HG02870 (cell line): Measurements from ENCODE around the gene CDKL5.
"Not testable (repeated sequence)": the region's sequence is repeated elsewhere in the genome, so short reads cannot be mapped to it uniquely, and the experiment has no call there.

ENCODE experiments used
- ATAC-seq: cut with Tn5 transposase; IDR thresholded peaks from one replicate; pipeline ENCODE4 v1.9.1; 2021; ENCODE audit warnings: mild to moderate bottlenecking, moderate library complexity; ENCODE audit not compliant: unreplicated experiment

The CDKL5 gene

DNA sequence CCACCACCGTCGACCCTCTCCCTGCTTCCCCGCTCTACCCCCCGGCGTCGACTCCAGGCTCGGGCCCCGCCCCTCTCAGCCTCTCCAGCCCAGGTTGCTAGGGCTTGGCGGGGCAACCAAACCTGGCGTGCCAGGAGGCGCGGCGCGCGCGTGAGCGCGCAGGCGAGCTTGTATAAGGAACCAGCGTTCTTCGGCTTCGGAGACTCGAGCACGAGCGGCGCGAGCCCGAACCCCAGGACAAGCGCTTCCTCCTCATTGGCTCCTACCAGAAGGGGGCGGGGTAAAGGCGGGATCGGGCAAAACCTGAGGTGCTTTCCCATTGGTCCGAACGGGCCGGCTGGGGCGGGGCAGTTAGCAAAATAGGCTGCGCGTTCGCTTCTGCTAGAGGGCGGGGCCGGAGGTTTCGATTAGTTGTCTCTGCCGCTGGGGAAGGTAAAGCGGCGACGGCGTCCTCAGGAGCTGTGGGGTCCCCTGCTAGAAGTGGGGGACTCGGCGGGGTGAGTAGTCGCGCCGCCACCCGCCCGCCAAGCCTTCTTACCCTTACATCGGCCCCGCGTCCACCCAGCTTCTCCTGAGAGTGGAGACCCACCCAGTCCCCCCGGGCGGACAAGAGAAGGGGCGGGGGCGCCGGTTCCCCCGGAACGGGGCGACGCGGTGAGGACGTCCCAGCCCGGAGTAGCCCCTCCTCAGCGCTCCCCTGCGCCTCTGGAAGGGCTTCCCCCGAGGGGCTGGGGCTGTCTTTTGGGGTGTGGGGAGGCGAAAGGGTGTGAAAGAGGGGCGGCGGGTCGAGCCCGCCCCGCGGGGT, at the start of gene CDKL5:
CDKL5 (plus strand) TSS at position 410 of the 805 bp plus-strand sequence. CDS start 81,489 bp downstream, outside the sequence.
- ATAC-seq: peak; percentile 80

DNA sequence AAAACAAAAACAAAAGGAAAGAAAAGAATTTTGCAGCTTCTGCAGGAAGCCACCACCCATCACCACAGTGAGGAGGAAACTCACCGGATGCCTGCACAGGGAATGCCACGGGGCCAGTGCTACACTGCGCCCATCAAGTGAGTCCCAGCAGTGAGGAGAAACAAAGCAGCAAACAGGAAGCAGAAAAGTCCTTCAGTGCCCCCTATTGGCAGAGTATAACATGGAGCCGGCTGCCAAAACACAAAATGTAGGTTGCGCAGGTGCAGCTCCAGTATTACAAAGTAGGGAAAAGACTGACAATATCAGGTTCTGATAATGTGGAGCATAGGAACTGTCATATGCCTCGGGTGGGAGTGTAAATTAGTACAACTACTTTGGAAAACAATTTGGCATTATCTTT, 47.6 kb upstream of the CDKL5 start:
- no peak for ATAC-seq

DNA sequence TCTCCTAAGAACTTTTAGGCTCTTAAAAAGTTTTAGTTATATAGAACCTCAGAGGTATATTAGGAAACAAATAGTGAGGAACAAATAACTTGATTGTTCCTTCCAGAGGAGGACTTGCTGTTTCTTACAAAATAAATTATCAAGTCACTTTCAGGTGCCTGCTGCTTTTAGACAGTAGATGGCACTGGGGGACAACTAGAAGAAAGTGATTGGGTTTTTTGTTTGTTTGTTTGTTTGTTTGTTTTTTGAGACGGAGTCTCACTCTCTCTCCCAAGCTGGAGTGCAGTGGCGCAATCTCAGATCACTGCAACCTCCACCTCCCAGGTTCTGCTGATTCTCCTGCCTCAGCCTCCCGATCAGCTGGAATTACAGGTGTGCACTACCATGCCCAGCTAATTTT, 35.4 kb upstream of the CDKL5 start:
- ATAC-seq: no peak

DNA sequence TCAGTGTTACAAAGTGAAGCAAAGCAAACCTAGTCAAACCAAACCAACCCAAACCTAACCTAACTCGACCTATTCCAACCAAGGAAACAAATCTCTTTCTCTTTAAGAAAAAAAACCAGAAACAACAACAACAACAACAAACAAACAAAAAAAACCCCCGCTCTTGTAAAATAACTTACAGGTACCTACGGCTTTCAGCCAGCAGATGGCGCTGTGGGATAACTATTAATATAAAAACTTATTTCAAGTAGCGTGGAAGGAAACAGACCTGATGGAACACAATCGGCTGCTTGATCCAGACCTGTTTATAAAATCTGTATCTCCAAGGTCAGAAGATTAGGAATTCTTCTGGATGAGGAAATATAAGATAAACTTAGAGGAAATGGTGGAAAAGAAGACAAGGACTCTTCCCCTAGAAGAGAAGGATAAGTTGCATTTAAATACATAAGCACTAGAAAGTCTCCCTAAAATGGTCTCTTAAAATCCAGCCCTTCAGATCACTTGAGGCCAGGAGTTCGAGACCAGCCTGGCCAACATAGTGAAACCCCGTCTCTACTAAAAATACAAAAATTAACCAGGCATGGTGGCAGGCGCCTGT, 34.4 kb upstream of the CDKL5 start:
- ATAC-seq: no peak

DNA sequence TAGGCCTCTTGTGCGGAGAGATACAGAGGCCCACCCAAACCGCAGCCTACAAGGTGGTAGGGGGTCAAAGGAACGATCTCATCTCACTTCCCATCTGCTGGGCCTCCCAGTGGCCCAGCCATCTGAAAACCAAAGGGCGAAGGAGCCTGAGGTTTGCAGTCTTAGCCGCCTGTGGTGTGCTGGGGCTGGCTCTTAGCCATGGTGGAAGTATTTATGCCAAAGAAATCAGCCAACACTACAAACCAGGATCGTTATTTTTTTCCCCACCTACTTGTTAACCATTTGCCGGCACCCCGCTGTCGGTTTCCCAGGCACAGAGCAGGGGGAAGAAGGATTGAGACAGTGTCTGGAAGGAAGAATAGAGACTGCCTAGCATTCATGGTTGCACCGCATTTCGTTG, 30.9 kb upstream of the CDKL5 start:
- no peak for ATAC-seq

DNA sequence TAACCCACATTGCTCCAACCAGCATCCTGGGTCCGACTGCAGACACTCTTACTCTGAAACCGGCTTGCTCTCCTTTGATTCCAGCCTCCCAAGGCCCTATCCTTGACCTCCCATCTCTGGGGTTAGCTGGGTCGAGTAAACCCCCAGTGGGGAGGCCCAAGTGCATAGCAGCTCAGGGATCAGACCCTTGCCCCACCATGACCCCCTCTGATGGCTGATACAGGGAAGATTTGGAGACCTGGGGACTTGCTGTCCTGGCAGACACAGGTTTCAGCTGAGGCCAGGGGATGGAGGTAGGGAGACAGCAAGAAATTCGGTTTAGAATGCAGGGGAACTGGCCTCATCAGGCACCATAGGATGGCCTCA, 23.6 kb upstream of the CDKL5 start:
- no peak for ATAC-seq

DNA sequence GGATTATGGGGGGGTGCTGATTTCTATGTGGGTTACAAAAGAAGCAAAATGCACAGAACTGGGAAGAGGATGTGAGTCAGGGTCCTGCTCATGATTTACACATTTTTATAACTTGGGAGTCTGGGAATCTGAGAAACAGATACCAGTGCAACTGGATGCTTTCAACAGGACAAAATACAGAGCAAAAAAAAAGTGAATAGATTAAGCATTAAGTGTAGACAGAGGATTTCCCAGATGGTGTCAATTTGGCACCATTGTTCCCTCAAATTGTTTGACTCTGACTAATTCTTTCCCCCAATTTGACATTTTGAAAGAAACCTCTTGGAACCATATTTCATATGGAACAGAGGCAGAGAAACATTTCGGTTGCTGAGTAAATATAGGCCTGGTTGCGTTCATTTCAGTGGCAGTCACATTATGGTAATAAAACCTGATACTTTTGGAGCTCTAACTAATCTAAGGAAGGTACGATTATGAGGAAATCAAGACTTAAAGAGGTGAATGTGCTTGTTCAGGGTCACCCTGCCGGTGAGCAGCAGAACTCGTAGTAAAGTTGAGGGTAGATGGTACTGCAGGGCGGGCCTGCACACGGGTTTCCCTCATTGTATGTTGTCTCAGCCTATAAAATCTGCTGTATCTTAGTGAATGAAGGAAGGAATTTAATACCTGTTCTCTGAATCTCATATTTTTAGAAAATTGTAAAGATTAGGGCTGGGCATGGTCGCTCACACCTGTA, 18.7 kb upstream of the CDKL5 start:
- ATAC-seq: no peak

DNA sequence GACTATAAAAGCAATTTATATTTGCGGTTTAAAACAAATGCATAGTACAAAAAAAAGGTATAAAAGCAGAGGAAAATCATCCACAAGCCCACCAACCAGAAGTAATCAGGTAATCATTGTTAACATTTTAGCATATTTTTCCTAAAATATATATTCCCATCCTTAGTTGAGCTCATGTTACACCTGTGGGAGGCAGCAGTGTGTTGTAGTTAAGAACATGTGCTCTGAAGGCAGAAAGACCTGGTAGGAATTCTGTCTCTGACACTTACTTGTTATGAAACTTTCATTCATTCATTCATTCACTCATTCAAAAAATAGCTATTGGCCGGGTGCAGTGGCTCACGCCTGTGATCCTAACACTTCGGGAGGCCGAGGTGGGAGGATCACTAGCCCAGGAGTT, 15.4 kb upstream of the CDKL5 start:
- ATAC-seq: no peak

DNA sequence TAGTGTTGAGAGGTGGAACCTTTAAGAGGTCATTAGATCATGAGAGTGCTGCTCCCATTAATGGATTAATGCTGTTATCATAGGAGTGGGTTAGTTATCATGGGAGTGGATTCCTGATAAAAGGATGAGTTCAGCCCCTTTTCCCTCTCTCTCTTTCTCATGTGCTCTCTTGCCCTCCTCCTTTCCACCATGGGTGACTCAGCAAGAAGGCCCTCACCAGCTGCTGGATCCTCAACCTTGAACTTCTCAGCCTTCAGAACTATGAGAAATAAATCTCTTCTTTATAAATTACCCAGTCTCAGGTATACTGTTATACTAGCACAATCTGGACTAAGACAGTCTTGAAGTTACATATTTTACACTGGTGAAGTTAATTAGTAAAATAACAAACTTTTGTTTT, 10.0 kb upstream of the CDKL5 start:
- no peak for ATAC-seq

DNA sequence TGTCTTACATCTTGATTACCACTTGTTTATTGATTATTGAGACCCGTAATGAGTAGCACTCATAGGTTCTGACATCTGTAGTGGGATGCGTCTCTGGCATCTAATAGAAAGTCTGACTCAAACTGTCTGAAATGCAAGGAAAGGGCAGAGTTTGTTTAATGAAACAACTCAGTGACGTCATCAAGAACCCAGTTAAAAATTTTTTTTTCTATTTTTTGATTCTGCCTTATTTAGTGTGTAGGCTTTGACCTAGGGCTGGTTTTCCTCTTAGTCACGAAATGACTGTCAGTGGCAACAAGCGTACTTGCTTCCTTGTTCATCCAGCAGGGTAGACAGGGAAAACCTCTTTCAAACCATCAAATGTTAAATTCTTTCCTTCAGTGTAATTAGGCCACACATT, 3.1 kb upstream of the CDKL5 start:
- ATAC-seq: no peak

DNA sequence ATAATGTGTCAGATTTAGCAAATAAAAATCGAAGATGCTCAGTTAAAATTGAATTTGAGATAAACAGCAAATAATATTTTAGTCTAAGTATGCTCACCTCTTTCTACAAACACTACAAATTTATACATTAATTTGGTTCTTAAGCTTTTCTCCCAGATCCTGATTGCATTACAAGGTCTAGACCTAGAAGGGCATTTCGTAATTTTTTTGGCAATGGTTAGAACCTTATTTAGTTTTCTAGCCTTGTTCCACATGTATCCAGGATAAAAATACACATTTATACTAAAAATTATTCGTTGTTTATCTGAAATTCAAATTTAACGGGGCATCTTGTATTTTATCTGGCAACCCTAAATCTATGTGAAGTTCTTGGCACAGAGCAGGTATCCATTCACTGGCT, 2.5 kb upstream of the CDKL5 start:
- ATAC-seq: no peak

DNA sequence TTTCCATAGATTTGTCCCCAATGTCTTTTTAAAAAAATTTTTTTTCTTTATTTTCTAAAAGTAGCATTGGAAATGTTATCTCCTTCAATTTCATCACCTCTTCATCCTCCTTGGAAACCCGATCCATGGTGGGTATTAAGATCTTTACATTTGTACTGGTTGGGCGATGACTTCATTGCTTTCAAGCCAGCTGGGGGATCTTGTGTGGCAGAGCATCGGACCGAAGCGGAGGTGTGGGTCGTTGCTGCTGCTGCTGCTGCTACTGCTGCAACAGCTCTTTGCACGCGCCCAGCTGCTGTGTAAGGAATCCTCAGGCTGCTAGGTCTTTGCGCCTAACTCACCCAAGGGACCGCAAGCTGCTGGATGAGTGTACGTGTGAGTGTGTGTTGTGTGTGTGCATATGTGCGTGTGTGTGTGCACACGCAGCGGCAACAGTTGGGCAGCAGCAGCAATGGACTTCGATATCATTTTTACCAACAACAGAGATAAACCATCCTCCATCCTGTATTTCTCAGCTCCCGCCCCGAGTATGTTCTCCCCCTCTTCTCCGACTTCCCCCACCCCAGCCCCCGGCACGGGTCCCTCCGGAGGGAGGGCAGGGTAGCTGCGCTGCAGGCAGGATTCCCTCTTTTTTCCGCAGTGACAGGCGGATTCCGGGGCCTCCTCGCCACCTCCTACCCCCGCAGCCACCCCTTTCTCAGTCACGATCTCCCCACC, 768 bp upstream of the CDKL5 start:
- ATAC-seq: peak; percentile 2

DNA sequence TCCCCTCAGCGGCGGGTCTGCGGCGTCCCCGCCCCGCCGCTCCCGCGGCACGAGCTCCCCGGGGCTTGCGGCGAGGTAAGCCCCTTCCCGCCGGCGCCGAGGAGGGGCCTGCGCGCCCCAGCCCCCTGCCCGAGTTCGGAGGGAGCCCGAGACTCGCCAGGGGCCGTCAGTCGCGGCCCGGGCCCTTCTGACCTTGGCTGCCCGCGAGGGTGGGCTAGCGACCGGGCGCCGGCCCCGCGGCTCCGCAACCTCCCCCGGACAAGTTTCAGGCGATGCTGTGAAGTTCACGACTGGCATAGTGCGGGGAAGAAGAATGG, 554 bp downstream of the CDKL5 start:
- no peak for ATAC-seq

DNA sequence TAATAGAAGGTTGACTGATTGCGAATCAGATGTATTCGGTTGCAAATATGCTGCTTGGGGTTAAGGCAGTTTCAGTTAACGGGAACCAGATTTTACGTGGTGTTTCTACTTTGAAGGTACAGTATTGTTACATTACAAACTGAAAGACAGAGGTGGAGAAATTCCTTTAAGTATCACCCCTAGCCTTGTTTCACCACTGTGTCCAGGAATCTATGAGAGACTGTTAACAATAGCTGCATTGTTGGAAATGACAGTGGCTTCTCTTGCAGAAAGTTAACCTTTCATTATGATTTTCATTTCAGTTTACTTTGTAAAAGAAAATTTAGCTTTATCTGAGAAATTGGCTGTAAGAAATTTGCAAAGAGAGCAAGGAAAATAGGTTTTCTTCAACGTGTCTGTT, 2.6 kb downstream of the CDKL5 start:
- ATAC-seq: no peak

DNA sequence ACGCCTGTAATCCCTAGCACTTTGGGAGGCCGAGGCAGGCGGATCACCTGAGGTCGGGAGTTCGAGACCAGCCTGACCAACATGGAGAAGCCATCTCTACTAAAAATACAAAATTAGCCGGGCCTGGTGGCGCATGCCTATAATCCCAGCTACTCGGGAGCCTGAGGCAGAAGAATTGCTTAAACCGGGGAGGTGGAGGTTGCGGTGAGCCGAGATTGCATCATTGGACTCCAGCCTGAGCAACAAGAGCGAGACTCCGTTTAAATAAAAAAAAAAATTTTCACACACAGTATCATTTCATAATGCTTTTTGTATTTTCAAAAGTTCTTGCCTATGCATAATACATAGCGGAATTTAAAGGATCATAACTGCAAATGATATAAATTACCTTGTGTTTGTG, 7.9 kb downstream of the CDKL5 start:
- not testable (repeated sequence) for ATAC-seq

DNA sequence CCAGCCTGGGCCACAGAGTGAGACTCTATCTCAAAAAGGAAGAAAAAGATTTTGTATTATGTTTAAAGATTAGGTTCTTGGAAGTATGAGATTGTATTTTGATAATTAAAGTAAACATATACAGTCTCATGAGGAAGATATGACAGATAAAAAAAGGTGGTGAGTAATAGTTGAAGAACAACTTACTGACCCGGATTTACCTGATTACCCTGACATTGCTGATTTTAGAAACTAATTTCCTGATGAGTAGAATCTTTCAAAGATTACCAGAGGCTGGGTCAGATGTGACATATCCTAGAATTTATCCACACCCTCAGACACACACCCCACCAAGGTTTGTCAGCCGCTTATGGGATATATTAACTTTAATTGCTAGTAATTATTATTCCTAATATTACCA, 9.5 kb downstream of the CDKL5 start:
- no peak for ATAC-seq

DNA sequence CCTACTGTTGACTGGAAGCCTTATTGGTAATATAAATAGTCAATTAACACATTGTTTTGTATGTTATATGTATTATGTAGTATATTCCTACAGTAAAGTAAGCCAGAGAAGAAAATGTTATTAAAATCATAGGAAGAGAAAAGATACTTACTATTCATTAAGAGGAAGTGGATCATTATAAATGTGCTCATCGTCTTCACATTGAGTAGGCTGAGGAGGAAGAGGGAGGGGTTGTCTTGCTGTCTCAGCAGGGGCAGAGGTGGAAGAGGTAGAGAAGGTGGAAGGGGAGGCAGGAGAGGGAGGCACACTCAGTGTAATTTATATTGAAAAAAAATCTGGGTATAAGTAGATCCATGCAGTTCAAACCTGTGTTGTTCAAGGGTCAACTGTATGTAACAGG, 10.6 kb downstream of the CDKL5 start:
- ATAC-seq: no peak

DNA sequence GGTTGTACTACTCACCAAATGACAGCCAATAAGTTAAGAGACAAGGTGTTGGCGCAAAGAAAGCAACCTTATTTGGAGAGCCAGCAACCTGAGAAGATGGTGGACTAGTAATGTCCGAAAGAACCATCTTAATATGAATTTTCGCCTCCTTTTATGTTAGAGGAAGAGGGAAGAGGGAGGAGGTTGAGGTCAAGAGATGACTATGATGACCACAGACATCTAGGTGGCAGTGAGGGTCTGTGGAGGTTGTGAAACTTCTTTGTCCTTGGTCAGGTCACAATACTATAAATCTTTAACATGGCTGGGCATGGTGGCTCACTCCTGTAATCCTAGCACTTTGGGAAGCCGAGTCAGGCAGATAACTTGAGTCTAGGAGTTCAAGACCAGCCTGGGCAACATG, 15.4 kb downstream of the CDKL5 start:
- no peak for ATAC-seq

DNA sequence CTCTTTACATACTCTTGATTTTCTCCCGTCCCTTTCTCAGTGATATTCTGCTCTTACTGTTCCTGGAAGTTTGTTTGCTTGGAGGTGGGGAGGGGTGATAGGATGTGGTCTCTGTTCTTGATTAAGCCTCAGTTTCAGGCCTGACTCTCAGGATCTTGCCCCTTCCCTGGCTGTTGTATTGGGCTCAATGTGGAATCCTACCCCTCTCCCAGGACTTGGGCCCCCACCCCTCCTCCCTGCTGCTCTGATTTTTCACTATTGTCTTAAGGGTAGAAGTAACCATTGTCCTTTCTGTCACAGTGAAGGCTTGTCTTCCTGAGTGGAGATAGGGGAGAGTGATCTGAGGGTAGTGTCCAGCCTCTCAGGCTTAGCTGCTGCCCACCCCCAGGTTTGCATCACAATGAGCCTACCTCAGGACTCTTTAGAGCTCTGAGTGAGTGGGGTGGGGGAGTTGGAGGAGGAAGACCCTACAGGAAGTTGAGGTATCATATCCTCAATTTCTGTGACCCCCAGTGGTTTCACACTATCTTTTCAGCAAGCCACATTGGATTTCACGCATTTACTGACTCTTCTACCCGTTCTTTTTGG, 16.5 kb downstream of the CDKL5 start:
- no peak for ATAC-seq

DNA sequence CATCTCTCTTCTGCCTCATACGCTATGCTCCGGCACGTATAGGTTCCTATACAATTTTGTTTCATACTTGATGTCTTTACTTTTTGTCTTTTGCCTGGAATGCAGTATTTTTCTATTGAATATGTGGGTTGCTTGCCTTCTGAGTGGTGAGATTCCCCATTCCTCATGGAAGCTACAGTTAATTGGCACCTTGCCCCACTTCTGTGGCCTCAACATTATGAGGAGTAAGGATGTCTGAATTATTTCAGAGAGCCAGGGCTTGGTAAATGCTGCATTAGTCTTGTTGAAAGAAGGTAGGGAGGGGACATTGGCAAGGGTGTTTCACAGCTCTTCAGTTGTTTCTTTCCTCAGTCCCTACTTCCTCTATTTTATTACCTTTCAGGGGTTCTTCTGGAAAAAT, 23.0 kb downstream of the CDKL5 start:
- no peak for ATAC-seq

DNA sequence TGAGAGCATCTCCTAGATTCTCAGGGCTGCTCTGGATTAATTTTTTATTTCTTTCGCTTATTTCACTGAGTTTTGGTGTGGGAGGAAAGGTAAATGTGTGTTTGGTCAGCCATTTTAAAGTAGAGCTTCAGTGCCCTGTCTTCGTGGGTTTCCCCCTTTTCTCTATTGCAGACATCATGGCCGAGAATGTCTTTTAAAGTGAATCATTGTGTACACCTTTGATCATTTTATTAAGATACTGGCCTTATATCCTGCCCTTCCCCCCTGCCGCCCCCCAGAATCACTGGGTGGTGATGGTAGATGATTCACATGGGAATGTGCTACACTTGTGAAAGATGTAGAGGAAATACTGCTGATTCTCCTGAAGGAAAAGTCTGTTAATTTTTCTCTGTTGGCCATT, 23.8 kb downstream of the CDKL5 start:
- no peak for ATAC-seq
